Fibroblast of pulmonary artery (primary cell): ENCODE results near the gene LYSET.
A peak's percentile ranks its signal among the peaks of the same experiment; 100 is the strongest.

Experiments
- DNase-seq: peaks from one replicate; pipeline ENCODE4 v3.0.0-alpha.2; 2010; ENCODE audit warnings: low read depth
- H3K4me3 ChIP-seq: replicated peaks from 2 replicates; pipeline ENCODE4 v1.5.1; 2011; ENCODE audit warnings: low read depth, mild to moderate bottlenecking, control low read depth, low read length, moderate library complexity
- TF ChIP-seq, protein P1 (sequence below): IDR thresholded peaks from 2 replicates; pipeline ENCODE4 v1.5.1; 2011; ENCODE audit warnings: mild to moderate bottlenecking, control low read depth, low read length, inconsistent platforms; ENCODE audit errors: missing control alignments

The LYSET gene

DNA sequence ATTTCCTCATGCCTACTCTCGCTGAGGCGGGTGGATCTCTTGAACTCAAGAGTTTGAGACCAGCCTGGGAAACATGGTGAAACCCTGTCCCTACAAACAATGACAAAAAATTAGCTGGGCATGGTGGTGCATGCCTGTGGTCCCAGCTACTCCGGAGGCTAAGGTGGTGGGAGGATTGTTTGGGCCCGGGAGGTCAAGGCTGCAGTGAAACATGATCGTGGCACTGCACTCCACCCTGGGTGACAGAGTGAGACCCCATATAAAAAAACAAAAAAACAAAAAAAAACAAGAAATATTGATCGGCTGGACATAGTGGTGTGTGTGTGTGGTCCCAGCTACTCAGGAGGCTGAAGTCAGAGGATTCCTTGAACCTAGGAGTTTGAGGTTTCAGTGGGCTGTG lies 9.6 kb upstream of the LYSET start:
- no peak overlapping the region for H3K4me3 ChIP-seq
- DNase-seq, result no peak
- TF ChIP-seq, protein P1, sequence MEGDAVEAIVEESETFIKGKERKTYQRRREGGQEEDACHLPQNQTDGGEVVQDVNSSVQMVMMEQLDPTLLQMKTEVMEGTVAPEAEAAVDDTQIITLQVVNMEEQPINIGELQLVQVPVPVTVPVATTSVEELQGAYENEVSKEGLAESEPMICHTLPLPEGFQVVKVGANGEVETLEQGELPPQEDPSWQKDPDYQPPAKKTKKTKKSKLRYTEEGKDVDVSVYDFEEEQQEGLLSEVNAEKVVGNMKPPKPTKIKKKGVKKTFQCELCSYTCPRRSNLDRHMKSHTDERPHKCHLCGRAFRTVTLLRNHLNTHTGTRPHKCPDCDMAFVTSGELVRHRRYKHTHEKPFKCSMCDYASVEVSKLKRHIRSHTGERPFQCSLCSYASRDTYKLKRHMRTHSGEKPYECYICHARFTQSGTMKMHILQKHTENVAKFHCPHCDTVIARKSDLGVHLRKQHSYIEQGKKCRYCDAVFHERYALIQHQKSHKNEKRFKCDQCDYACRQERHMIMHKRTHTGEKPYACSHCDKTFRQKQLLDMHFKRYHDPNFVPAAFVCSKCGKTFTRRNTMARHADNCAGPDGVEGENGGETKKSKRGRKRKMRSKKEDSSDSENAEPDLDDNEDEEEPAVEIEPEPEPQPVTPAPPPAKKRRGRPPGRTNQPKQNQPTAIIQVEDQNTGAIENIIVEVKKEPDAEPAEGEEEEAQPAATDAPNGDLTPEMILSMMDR, result no peak

DNA sequence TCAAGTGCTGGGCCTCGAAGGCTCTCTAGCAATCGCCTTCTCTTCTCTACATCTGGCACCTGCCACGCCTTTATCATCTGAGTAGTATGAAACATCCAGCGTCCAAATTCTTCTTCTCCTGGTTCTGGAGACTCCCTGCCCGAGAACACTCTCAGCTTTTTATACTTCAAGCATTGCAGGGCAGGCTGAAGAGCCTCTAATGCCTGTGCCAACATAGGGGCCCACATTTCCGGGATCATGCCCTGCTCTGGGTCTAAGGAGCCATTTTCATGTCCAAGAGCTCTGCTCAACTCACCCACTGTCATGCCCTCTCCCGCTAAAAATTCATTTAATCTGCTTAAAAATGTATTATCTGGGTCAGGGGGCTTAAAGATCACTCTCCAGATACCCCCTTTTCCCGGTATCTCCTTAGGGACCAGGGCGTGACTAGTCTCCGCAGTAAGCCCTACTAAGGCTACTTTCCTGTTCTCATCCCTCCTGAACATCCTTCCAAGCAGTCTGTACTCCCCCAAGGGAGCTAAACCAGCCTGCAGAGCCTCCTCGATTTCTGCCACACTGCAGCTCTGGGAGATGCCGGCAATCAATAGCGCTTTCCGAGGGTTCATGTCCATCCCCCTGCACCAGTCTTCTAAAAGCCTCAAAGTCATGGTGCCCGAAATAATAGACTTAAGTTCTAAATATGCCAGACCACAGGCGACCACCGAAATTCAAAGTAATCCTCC lies 1.4 kb upstream of the LYSET start:
- TF ChIP-seq, protein P1, result no peak
- H3K4me3 ChIP-seq, result peak overlapping the region; percentile 93
- no peak for DNase-seq

DNA sequence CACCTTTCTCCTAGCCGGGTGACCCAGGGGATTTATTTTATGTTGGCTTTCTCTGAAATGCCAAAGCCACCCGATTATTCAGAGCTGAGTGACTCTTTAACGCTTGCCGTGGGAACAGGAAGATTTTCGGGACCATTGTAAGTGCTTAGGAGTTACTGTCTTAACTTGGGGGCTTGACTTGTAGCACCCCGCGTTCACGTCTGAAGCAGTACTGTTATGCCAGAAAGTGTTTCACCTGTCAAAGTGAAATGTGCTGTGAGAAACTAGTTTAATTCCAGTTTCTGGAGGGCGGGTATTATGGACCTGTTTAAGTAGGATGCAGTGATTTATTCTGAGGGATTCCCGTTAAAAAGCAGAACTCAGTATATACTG lies 218 bp downstream of the LYSET start:
- no peak for DNase-seq
- H3K4me3 ChIP-seq, result peak overlapping the region; percentile 93
- TF ChIP-seq, protein P1, result no peak

DNA sequence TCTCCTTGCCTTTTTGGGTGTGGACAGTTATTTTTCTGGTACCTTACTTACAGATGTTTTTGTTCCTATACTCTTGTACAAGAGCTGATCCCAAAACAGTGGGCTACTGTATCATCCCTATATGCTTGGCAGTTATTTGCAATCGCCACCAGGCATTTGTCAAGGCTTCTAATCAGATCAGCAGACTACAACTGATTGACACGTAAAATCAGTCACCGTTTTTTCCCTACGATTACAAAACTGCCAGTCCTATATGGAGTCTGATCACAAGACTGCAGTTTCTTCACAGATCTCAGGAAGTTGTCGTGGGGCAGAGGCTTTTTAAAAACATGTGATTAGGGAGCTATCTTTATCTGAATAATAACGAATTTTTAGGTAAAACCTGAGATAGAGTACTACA lies 1.3 kb downstream of the LYSET start:
- H3K4me3 ChIP-seq, result no peak overlapping the region
- no peak for DNase-seq
- TF ChIP-seq, protein P1, result no peak

DNA sequence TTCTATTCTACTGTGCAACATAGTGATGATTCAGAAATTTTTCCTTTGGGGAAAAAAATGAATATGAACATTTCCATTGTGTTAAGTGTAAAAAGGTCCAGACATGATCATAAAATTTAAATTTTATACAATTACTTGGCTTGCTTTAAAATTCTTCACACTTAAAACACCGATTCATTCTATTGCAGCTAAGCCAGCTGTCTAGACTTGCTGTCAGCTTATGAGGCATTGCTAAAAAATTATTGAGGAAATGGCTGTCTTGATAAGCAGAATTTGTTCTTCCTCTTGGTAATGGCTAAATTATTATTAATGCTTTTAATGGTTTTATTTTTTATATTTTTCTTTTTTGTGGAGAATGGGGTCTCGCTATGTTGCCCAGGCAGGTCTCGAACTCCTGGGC lies 1.8 kb downstream of the LYSET start:
- no peak overlapping the region for H3K4me3 ChIP-seq
- DNase-seq, result no peak
- TF ChIP-seq, protein P1, result no peak

DNA sequence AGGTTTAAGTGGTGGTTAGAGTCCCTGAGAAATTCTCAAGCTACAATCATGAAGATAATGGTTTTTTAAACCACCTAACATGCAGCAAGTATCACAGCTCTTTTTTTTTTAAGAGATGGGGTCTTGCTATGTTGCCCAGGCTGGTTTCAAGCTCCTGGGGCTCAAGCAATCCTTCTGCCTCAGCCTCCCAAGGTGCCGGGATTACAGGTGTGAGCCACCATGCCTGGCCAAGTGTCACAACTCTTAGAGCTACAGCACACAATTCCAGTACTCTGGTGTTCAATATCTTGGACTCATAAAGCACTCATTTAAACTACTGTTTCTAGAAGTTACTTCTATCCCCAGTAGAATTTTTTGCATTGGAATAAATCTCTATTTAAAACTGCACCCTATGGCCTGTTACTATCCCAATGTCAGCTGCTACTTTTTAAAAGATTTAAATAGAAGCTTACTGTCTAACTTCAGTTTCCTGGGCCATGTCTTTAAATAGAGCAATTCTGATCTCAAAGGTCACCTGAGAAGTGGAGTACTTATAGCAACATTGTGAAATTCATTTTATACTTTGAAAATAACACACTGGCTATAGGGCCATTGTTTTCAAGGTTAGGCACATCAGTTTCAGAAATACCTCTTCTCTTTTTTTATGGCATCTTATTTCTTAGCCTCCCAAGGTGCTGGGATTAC lies 10.3 kb downstream of the LYSET start:
- TF ChIP-seq, protein P1, result no peak
- H3K4me3 ChIP-seq, result no peak overlapping the region
- DNase-seq, result no peak

DNA sequence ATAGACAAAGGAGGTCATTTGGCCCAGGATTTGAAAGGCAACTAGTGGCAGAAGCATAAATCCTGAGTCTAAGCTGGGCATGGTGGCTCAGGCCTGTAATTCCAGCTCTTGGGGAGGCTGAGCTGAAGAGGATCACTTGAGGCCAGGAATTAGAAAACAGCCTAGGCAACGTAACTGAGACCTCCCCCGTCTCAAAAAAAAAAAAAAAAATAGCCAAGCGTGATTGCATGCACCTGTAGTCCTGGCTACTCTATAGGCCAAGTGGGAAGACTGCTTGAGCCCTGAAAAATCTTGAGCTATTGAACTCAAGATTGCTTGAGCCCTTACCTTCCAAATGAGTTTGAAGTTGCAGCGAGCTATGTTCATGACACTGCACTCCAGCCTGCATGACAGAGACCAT lies 13.9 kb downstream of the LYSET start:
- no peak overlapping the region for H3K4me3 ChIP-seq
- no peak for DNase-seq
- TF ChIP-seq, protein P1, result no peak
